HepG2 (cell line): ENCODE data around the gene GJD3. TPM values are rescaled to one million over a fixed set of nuclear protein-coding genes. Genes with fewer than 3 reads are reported as not detected.

Experiments
- AGO1 ChIP-seq: fragments of 200-400 bp; formaldehyde crosslinking; IDR thresholded peaks from 2 replicates; pipeline ENCODE4 v1.6.1; 2017; ENCODE audit warnings: mild to moderate bottlenecking, low read depth, low read length, moderate library complexity; ENCODE audit not compliant: poor library complexity, severe bottlenecking
- CEBPG ChIP-seq: IDR thresholded peaks from 2 replicates; pipeline ENCODE4 v1.6.1; 2016
- DMAP1 ChIP-seq: IDR thresholded peaks from 2 replicates; pipeline ENCODE4 v1.6.1; 2016
- HHEX ChIP-seq: IDR thresholded peaks from 2 replicates; pipeline ENCODE4 v1.6.1; 2016; ENCODE audit warnings: control low read depth
- LCORL ChIP-seq, 2 experiments: fragments of 450-650 bp in 1 of 2; sonication (generic) in 1 of 2; formaldehyde crosslinking in 1 of 2; IDR thresholded peaks; 2 replicates each; pipeline versions ENCODE4 v1.5.0 to v1.6.1; 2017 to 2020; ENCODE audit warnings: antibody characterized with exemption in 1 of 2, missing genetic modification reagents in 1 of 2
- MEIS2 ChIP-seq: sonication (generic); formaldehyde crosslinking; IDR thresholded peaks from 2 replicates; pipeline ENCODE4 v1.9.0; 2021; ENCODE audit warnings: mild to moderate bottlenecking, missing genetic modification reagents
- NCOA2 ChIP-seq: sonication (generic); formaldehyde crosslinking; IDR thresholded peaks from 2 replicates; pipeline ENCODE4 v1.8.0; 2022; ENCODE audit warnings: inconsistent platforms
- SALL2 ChIP-seq: sonication (generic); formaldehyde crosslinking; IDR thresholded peaks from 2 replicates; pipeline ENCODE4 v1.8.1; 2023; ENCODE audit warnings: mild to moderate bottlenecking, missing genetic modification reagents, inconsistent platforms
- SP4 ChIP-seq: sonication (generic); formaldehyde crosslinking; IDR thresholded peaks from 2 replicates; pipeline ENCODE4 v1.8.1; 2023; ENCODE audit warnings: mild to moderate bottlenecking, missing genetic modification reagents
- SRF ChIP-seq: IDR thresholded peaks from 2 replicates; pipeline ENCODE4 v1.6.1; 2011; ENCODE audit warnings: mild to moderate bottlenecking, low read depth, low read length, moderate library complexity
- TOPORS ChIP-seq: sonication (generic); formaldehyde crosslinking; IDR thresholded peaks from 2 replicates; pipeline ENCODE4 v1.8.0; 2023; ENCODE audit warnings: mild to moderate bottlenecking, missing genetic modification reagents
- ZNF619 ChIP-seq: sonication (generic); formaldehyde crosslinking; IDR thresholded peaks from 2 replicates; pipeline ENCODE4 v1.4.0; 2020; ENCODE audit warnings: mild to moderate bottlenecking, missing genetic modification reagents
- ZNF713 ChIP-seq: sonication (generic); formaldehyde crosslinking; IDR thresholded peaks from 2 replicates; pipeline ENCODE4 v1.4.0; 2020; ENCODE audit warnings: mild to moderate bottlenecking, missing genetic modification reagents
- ZNF788 ChIP-seq: sonication (generic); formaldehyde crosslinking; IDR thresholded peaks from 2 replicates; pipeline ENCODE4 v1.5.0; 2020; ENCODE audit warnings: mild to moderate bottlenecking, missing genetic modification reagents, borderline replicate concordance
- polyA plus RNA-seq, 8 experiments: library from polyadenylated mRNA; depleted of rRNA in 3 of 8; stranded (reverse) in 7 of 8; unstranded in 1 of 8; fragments of >200 nt; fragmentation: Illumina TruSeq in 4 of 8; extraction: Trizol in 4 of 8; gene quantifications; 2 replicates each; pipeline versions ENCODE4 v1.2.1 to v1.2.3, GENCODE V29; 2011 to 2016; ENCODE audit warnings: low read depth in 4 of 8, missing spikeins in 1 of 8, mixed read lengths in 1 of 8; ENCODE audit not compliant: insufficient read depth in 1 of 8
- total RNA-seq, 5 experiments: library from RNA; depleted of rRNA; stranded (reverse); fragments of >200 nt; fragmentation: Illumina TruSeq; extraction: Trizol; gene quantifications; 2 replicates each; pipeline ENCODE4 v1.2.3, GENCODE V29; 2016; ENCODE audit warnings: low read depth in 1 of 5
- TF ChIP-seq, protein P1 (sequence below), 2 experiments: fragments of 450-650 bp in 1 of 2; sonication (generic) in 1 of 2; formaldehyde crosslinking in 1 of 2; IDR thresholded peaks; 2 replicates each; pipeline versions ENCODE4 v1.6.1 to v1.8.0; 2016 to 2022; ENCODE audit warnings: antibody characterized with exemption in 1 of 2, mild to moderate bottlenecking in 1 of 2, missing genetic modification reagents in 1 of 2
- TF ChIP-seq, protein P2 (sequence below): sonication (generic); formaldehyde crosslinking; conservative IDR thresholded peaks from 2 replicates; pipeline ENCODE4 v1.4.0; 2020; ENCODE audit warnings: missing genetic modification reagents
- TF ChIP-seq, protein P3 (sequence below): sonication (generic); formaldehyde crosslinking; IDR thresholded peaks from 2 replicates; pipeline ENCODE4 v1.5.1; 2020; ENCODE audit warnings: mild to moderate bottlenecking, missing genetic modification reagents, moderate library complexity

Gene GJD3
- total and polyA plus RNA-seq, 2 of the 13 experiments (the other 11 are each of a cell fraction or from before 2014, with no cell fraction given): not detected

DNA sequence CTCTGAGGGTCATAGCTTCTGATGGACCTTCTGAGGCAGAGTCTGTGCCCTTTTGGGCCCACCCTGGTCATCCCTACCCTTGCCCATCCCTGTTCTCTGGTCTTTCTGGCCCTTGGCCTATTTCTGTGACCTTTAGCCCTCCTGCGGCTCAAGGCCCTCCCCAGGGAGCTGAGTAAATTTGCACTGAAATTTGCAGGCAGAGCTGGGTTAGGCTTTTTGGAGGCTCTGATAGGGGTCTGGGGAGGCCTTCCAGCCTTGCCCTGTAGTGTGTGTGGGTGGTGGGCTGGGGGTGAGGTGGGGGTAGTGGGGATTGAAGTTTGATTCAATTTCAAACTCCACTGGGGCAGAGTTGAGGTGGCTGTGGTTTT is 37.7 kb downstream of the GJD3 start (continued):
- TF ChIP-seq, protein P1, sequence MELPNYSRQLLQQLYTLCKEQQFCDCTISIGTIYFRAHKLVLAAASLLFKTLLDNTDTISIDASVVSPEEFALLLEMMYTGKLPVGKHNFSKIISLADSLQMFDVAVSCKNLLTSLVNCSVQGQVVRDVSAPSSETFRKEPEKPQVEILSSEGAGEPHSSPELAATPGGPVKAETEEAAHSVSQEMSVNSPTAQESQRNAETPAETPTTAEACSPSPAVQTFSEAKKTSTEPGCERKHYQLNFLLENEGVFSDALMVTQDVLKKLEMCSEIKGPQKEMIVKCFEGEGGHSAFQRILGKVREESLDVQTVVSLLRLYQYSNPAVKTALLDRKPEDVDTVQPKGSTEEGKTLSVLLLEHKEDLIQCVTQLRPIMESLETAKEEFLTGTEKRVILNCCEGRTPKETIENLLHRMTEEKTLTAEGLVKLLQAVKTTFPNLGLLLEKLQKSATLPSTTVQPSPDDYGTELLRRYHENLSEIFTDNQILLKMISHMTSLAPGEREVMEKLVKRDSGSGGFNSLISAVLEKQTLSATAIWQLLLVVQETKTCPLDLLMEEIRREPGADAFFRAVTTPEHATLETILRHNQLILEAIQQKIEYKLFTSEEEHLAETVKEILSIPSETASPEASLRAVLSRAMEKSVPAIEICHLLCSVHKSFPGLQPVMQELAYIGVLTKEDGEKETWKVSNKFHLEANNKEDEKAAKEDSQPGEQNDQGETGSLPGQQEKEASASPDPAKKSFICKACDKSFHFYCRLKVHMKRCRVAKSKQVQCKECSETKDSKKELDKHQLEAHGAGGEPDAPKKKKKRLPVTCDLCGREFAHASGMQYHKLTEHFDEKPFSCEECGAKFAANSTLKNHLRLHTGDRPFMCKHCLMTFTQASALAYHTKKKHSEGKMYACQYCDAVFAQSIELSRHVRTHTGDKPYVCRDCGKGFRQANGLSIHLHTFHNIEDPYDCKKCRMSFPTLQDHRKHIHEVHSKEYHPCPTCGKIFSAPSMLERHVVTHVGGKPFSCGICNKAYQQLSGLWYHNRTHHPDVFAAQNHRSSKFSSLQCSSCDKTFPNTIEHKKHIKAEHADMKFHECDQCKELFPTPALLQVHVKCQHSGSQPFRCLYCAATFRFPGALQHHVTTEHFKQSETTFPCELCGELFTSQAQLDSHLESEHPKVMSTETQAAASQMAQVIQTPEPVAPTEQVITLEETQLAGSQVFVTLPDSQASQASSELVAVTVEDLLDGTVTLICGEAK (IDR thresholded peaks at IDR 0.05): no peak
- TF ChIP-seq, protein P1 (CRISPR knock-in tag; IDR thresholded peaks at IDR 0.05): no peak
- TF ChIP-seq, protein P2, sequence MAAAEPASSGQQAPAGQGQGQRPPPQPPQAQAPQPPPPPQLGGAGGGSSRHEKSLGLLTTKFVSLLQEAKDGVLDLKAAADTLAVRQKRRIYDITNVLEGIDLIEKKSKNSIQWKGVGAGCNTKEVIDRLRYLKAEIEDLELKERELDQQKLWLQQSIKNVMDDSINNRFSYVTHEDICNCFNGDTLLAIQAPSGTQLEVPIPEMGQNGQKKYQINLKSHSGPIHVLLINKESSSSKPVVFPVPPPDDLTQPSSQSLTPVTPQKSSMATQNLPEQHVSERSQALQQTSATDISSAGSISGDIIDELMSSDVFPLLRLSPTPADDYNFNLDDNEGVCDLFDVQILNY: no peak
- TF ChIP-seq ZNF788 (CRISPR knock-in tag) (no peak), SP4 (CRISPR knock-in tag) (no peak), AGO1 (no peak), TOPORS (CRISPR knock-in tag) (no peak), LCORL (IDR thresholded peaks at IDR 0.05) (no peak), LCORL (CRISPR knock-in tag; IDR thresholded peaks at IDR 0.05) (peak; percentile 86), NCOA2 (CRISPR knock-in tag) (peak; percentile 35; the same call in 1 of the 2 replicates), ZNF619 (no peak), CEBPG (CRISPR knock-in tag) (0 out of 2 replicates have a peak, but pooled peaks have one; percentile 10), ZNF713 (no peak), SRF (no peak), SALL2 (no peak), HHEX (CRISPR knock-in tag) (no peak), MEIS2 (no peak), DMAP1 (CRISPR knock-in tag) (no peak)
- TF ChIP-seq, protein P3, sequence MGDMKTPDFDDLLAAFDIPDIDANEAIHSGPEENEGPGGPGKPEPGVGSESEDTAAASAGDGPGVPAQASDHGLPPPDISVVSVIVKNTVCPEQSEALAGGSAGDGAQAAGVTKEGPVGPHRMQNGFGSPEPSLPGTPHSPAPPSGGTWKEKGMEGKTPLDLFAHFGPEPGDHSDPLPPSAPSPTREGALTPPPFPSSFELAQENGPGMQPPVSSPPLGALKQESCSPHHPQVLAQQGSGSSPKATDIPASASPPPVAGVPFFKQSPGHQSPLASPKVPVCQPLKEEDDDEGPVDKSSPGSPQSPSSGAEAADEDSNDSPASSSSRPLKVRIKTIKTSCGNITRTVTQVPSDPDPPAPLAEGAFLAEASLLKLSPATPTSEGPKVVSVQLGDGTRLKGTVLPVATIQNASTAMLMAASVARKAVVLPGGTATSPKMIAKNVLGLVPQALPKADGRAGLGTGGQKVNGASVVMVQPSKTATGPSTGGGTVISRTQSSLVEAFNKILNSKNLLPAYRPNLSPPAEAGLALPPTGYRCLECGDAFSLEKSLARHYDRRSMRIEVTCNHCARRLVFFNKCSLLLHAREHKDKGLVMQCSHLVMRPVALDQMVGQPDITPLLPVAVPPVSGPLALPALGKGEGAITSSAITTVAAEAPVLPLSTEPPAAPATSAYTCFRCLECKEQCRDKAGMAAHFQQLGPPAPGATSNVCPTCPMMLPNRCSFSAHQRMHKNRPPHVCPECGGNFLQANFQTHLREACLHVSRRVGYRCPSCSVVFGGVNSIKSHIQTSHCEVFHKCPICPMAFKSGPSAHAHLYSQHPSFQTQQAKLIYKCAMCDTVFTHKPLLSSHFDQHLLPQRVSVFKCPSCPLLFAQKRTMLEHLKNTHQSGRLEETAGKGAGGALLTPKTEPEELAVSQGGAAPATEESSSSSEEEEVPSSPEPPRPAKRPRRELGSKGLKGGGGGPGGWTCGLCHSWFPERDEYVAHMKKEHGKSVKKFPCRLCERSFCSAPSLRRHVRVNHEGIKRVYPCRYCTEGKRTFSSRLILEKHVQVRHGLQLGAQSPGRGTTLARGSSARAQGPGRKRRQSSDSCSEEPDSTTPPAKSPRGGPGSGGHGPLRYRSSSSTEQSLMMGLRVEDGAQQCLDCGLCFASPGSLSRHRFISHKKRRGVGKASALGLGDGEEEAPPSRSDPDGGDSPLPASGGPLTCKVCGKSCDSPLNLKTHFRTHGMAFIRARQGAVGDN (CRISPR knock-in tag): 0 out of 2 replicates have a peak, but pooled peaks have one; percentile 28
